Cardiac fibroblast (primary cell): ENCODE data around the gene RAPGEF4.

ENCODE experiments used
- DNase-seq, 2 donors: peaks; one replicate each; pipeline versions ENCODE4 v3.0.0 to v3.0.0-alpha.2; 2010; ENCODE audit warnings: low read depth in 2 of 2
- H3K4me3 ChIP-seq, 2 donors: replicated peaks in 1 of 2; 1 replicate in 1 of 2; 2 replicates in 1 of 2; pipeline ENCODE4 v1.5.1; 2011; ENCODE audit warnings: low read depth in 2 of 2, low read length in 2 of 2, mild to moderate bottlenecking in 2 of 2, moderate library complexity in 1 of 2
- CTCF ChIP-seq: IDR thresholded peaks from one replicate; pipeline ENCODE4 v1.5.1; 2011; ENCODE audit warnings: low read depth, mild to moderate bottlenecking, low read length, inconsistent platforms

Gene RAPGEF4

GRCh38 chr2:172842511-172843265, 107.0 kb downstream of the RAPGEF4 start:
- no peak for DNase-seq
- no peak overlapping the region for H3K4me3 ChIP-seq
- no peak for TF ChIP-seq CTCF

GRCh38 chr2:172843266-172843582, 107.6 kb downstream of the RAPGEF4 start:
- no peak for DNase-seq
- no peak for TF ChIP-seq CTCF
- H3K4me3 ChIP-seq = no peak overlapping the region

GRCh38 chr2:172843902-172844715, 108.5 kb downstream of the RAPGEF4 start:
- H3K4me3 ChIP-seq = no peak overlapping the region
- TF ChIP-seq CTCF = no peak
- no peak for DNase-seq

- no peak for TF ChIP-seq CTCF
- DNase-seq = no peak
- no peak overlapping the region for H3K4me3 ChIP-seq
Observed at GRCh38 chr2:172845028-172845630, 109.5 kb downstream of the RAPGEF4 start.

- no peak for DNase-seq
- no peak for TF ChIP-seq CTCF
- H3K4me3 ChIP-seq = no peak overlapping the region
Observed at GRCh38 chr2:172846551-172846950, 110.9 kb downstream of the RAPGEF4 start.

GRCh38 chr2:172847188-172847587, 111.5 kb downstream of the RAPGEF4 start:
- no peak for DNase-seq
- TF ChIP-seq CTCF = no peak
- no peak overlapping the region for H3K4me3 ChIP-seq
